Neuronal stem cell (in vitro differentiated cells): ENCODE measurements around the gene ATP6V0A1.

Source experiments
- DNase-seq: peaks from one replicate; pipeline ENCODE4 v3.0.0-alpha.2; 2013; ENCODE audit warnings: low spot score
- H2AFZ ChIP-seq: one replicate; pipeline ENCODE4 v1.6.1; 2013; ENCODE audit warnings: mild to moderate bottlenecking, low read length, inconsistent platforms
- H2AK5ac ChIP-seq: 2 replicates; pipeline ENCODE4 v1.6.1; 2013; ENCODE audit warnings: low read depth, mild to moderate bottlenecking, inconsistent platforms, low read length, moderate library complexity, mixed read lengths
- H2BK120ac ChIP-seq: 2 replicates; pipeline ENCODE4 v1.6.1; 2013; ENCODE audit warnings: low read depth, mild to moderate bottlenecking, inconsistent platforms, low read length, moderate library complexity, mixed read lengths
- H2BK12ac ChIP-seq: one replicate; pipeline ENCODE4 v1.6.1; 2013; ENCODE audit warnings: low read length, inconsistent platforms
- H2BK15ac ChIP-seq: 2 replicates; pipeline ENCODE4 v1.6.1; 2013; ENCODE audit warnings: mild to moderate bottlenecking, low read length, inconsistent platforms, mixed read lengths
- H2BK5ac ChIP-seq: one replicate; pipeline ENCODE4 v1.6.1; 2013; ENCODE audit warnings: inconsistent platforms, mild to moderate bottlenecking, low read length, moderate library complexity
- H3K14ac ChIP-seq: one replicate; pipeline ENCODE4 v1.6.1; 2013; ENCODE audit warnings: low read length, inconsistent platforms
- H3K18ac ChIP-seq: 2 replicates; pipeline ENCODE4 v1.6.1; 2013; ENCODE audit warnings: low read length, inconsistent platforms
- H3K23ac ChIP-seq: 2 replicates; pipeline ENCODE4 v1.6.1; 2013; ENCODE audit warnings: low read depth, mild to moderate bottlenecking, mixed read lengths, low read length, inconsistent platforms; ENCODE audit not compliant: poor library complexity
- H3K27ac ChIP-seq: replicated peaks from 3 replicates; pipeline ENCODE4 v1.5.1; 2013; ENCODE audit warnings: low read length, inconsistent platforms
- H3K27me3 ChIP-seq, 3 experiments: 2 replicates each; pipeline ENCODE4 v1.6.1; 2013; ENCODE audit warnings: low read length in 3 of 3, mild to moderate bottlenecking in 2 of 3, inconsistent platforms in 1 of 3, low read depth in 1 of 3, mixed read lengths in 1 of 3, moderate library complexity in 1 of 3; ENCODE audit not compliant: control insufficient read depth in 3 of 3, insufficient read depth in 3 of 3
- H3K36me3 ChIP-seq, 2 donors: replicated peaks in 1 of 2; 2 replicates each; pipeline ENCODE4 v1.6.1; 2013; ENCODE audit warnings: low read length in 2 of 2; ENCODE audit not compliant: control insufficient read depth in 2 of 2, insufficient read depth in 2 of 2
- H3K4ac ChIP-seq: 2 replicates; pipeline ENCODE4 v1.6.1; 2013; ENCODE audit warnings: inconsistent platforms, mild to moderate bottlenecking, low read length, moderate library complexity
- H3K4me1 ChIP-seq, 2 donors: 1 replicate in 1 of 2; 2 replicates in 1 of 2; pipeline ENCODE4 v1.6.1; 2013; ENCODE audit warnings: low read length in 2 of 2, low read depth in 1 of 2; ENCODE audit not compliant: control insufficient read depth in 2 of 2, insufficient read depth in 1 of 2
- H3K4me2 ChIP-seq: one replicate; pipeline ENCODE4 v1.6.1; 2013; ENCODE audit warnings: mild to moderate bottlenecking, low read length, inconsistent platforms; ENCODE audit not compliant: insufficient read depth, poor library complexity, severe bottlenecking
- H3K4me3 ChIP-seq, 2 donors: 2 replicates each; pipeline ENCODE4 v1.5.1; 2013; ENCODE audit warnings: low read length in 2 of 2, mild to moderate bottlenecking in 2 of 2, inconsistent platforms in 1 of 2, moderate library complexity in 1 of 2
- H3K79me1 ChIP-seq: one replicate; pipeline ENCODE4 v1.6.1; 2013; ENCODE audit warnings: low read depth, mild to moderate bottlenecking, inconsistent platforms, low read length, moderate library complexity
- H3K9ac ChIP-seq: one replicate; pipeline ENCODE4 v1.6.1; 2013; ENCODE audit warnings: mild to moderate bottlenecking, low read depth, low read length, inconsistent platforms; ENCODE audit not compliant: poor library complexity
- H3K9me3 ChIP-seq, 2 donors: replicated peaks in 1 of 2; 2 replicates each; pipeline versions ENCODE3 to v1.6.1; 2013; ENCODE audit warnings: low read length in 2 of 2, mild to moderate bottlenecking in 2 of 2, inconsistent platforms in 1 of 2, low read depth in 1 of 2, mixed read lengths in 1 of 2, moderate library complexity in 1 of 2; ENCODE audit not compliant: control insufficient read depth in 2 of 2, insufficient read depth in 1 of 2
- H4K8ac ChIP-seq: one replicate; pipeline ENCODE4 v1.6.1; 2013; ENCODE audit warnings: low read depth, mild to moderate bottlenecking, inconsistent platforms, low read length, moderate library complexity
- H4K91ac ChIP-seq: one replicate; pipeline ENCODE4 v1.6.1; 2013; ENCODE audit warnings: low read length, low read depth, mild to moderate bottlenecking, inconsistent platforms; ENCODE audit not compliant: poor library complexity
- WGBS, 2 donors: extraction: QIAGEN DNeasy Blood & Tissue Kit; methylation state at CpG; one replicate each; pipeline ENCODE4 v1.1.7; 2013; ENCODE audit warnings: missing lambda C conversion rate in 2 of 2, mixed read lengths in 1 of 2; ENCODE audit not compliant: insufficient read length in 2 of 2, insufficient replicate concordance in 1 of 2; ENCODE audit errors: extremely low coverage in 2 of 2; 5-methylcytosine and 5-hydroxymethylcytosine counted together

Gene ATP6V0A1

DNA sequence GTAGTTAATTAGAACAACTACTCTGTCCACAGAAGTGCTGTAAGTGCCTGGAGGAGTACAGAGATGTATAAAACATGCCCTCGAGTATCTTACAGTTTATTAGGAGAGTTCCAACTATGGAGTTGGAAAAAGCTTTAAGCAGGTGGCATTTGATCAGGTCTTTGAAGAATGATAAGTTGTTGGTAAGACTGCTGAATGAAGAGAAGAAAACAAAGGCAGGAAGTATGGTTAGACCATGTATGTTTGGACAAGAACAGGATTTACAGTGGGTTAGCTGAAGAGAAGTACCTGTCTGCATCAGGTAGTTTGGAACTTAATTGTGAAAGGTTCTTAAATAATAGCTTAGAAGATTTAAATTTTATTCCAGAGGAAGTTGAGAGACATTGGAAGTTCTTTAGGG lies 29.4 kb downstream of the ATP6V0A1 start:
- Histone ChIP-seq H3K9me3 (peaks cover 0 to 2% of the 10 kb centered on the region in 2 donors), H3K9ac (no peak overlapping the region), H3K27me3 (no peaks in the 10 kb centered on the region), H3K4me1 (no peaks in the 10 kb centered on the region), H3K79me1 (no peaks in the 10 kb centered on the region), H2BK120ac (no peak overlapping the region), H2AFZ (no peak overlapping the region), H4K8ac (no peak overlapping the region), H2AK5ac (no peak overlapping the region), H3K14ac (no peak overlapping the region), H4K91ac (no peak overlapping the region), H3K4ac (no peak overlapping the region), H3K27ac (no peak overlapping the region), H2BK5ac (no peak overlapping the region), H3K18ac (no peak overlapping the region), H3K23ac (no peak overlapping the region), H3K36me3 (peaks cover 32 to 88% of the 10 kb centered on the region in 2 donors), H3K4me2 (no peak overlapping the region), H2BK12ac (no peak overlapping the region), H2BK15ac (no peak overlapping the region), H3K4me3 (no peak overlapping the region)
- no peak for DNase-seq
- WGBS, 2 donors = no CpG with 5 or more reads among the region's 1 CpG

GRCh38 chr17:42493319-42493718 lies 34.6 kb downstream of the ATP6V0A1 start:
- no peaks in the 10 kb centered on the region for H3K4me1 ChIP-seq
- no peak overlapping the region for H2BK5ac ChIP-seq
- no peak overlapping the region for H3K4ac ChIP-seq
- no peak overlapping the region for H3K18ac ChIP-seq
- no peaks in the 10 kb centered on the region for H3K27me3 ChIP-seq
- no peak overlapping the region for H3K27ac ChIP-seq
- no peak overlapping the region for H2AFZ ChIP-seq
- WGBS, 2 donors = no CpG with 5 or more reads among the region's 3 CpGs
- H3K9me3 ChIP-seq = no peaks in the 10 kb centered on the region
- no peak overlapping the region for H4K91ac ChIP-seq
- no peak overlapping the region for H4K8ac ChIP-seq
- H2BK12ac ChIP-seq = no peak overlapping the region
- H3K14ac ChIP-seq = no peak overlapping the region
- H2BK120ac ChIP-seq = no peak overlapping the region
- no peak overlapping the region for H3K9ac ChIP-seq
- H2AK5ac ChIP-seq = no peak overlapping the region
- H3K23ac ChIP-seq = no peak overlapping the region
- no peak overlapping the region for H2BK15ac ChIP-seq
- no peak overlapping the region for H3K4me2 ChIP-seq
- H3K36me3 ChIP-seq = peaks cover 20 to 91% of the 10 kb centered on the region in 2 donors
- no peak overlapping the region for H3K4me3 ChIP-seq
- no peaks in the 10 kb centered on the region for H3K79me1 ChIP-seq
- no peak for DNase-seq

GRCh38 chr17:42494673-42495072 lies 36.0 kb downstream of the ATP6V0A1 start:
- no peak overlapping the region for H3K4me2 ChIP-seq
- no peak overlapping the region for H3K27ac ChIP-seq
- H2BK120ac ChIP-seq = no peak overlapping the region
- no peak overlapping the region for H2AK5ac ChIP-seq
- no peak for DNase-seq
- H3K9ac ChIP-seq = no peak overlapping the region
- no peak overlapping the region for H2AFZ ChIP-seq
- no peaks in the 10 kb centered on the region for H3K27me3 ChIP-seq
- no peak overlapping the region for H3K14ac ChIP-seq
- no peak overlapping the region for H3K4ac ChIP-seq
- H2BK12ac ChIP-seq = no peak overlapping the region
- H3K36me3 ChIP-seq = peaks cover 14 to 92% of the 10 kb centered on the region in 2 donors
- WGBS, 2 donors = no CpG with 5 or more reads among the region's 4 CpGs
- H4K91ac ChIP-seq = no peak overlapping the region
- no peak overlapping the region for H3K4me3 ChIP-seq
- H3K79me1 ChIP-seq = no peaks in the 10 kb centered on the region
- H3K4me1 ChIP-seq = no peaks in the 10 kb centered on the region
- H2BK5ac ChIP-seq = no peak overlapping the region
- no peak overlapping the region for H2BK15ac ChIP-seq
- no peak overlapping the region for H3K23ac ChIP-seq
- no peak overlapping the region for H3K18ac ChIP-seq
- no peak overlapping the region for H4K8ac ChIP-seq
- H3K9me3 ChIP-seq = no peaks in the 10 kb centered on the region

DNA sequence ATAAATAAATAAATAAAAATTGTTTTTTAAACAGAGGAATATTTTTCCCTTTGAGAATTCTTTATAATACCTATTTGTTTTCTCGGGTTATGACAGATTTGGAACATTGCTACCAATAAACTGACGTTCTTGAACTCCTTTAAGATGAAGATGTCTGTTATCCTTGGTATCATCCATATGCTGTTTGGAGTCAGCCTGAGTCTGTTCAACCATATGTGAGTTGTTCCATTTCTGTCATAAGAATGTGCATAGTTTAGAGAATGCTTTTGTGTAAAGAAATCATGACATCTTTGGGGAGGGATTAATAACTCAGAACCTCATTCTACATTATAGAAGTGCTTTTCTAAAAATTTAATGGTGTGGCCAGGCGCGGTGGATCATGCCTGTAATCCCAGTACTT lies 40.1 kb downstream of the ATP6V0A1 start:
- no peaks in the 10 kb centered on the region for H3K79me1 ChIP-seq
- H3K4me2 ChIP-seq = no peak overlapping the region
- no peaks in the 10 kb centered on the region for H3K27me3 ChIP-seq
- no CpG with 5 or more reads among the region's 4 CpGs for WGBS, 2 donors
- H4K91ac ChIP-seq = no peak overlapping the region
- DNase-seq = no peak
- no peak overlapping the region for H3K23ac ChIP-seq
- no peak overlapping the region for H4K8ac ChIP-seq
- no peak overlapping the region for H3K4me3 ChIP-seq
- H2BK15ac ChIP-seq = no peak overlapping the region
- no peak overlapping the region for H3K9ac ChIP-seq
- peaks cover 13 to 96% of the 10 kb centered on the region in 2 donors for H3K36me3 ChIP-seq
- H3K4me1 ChIP-seq = no peaks in the 10 kb centered on the region
- no peaks in the 10 kb centered on the region for H3K9me3 ChIP-seq
- H2BK5ac ChIP-seq = no peak overlapping the region
- H3K18ac ChIP-seq = no peak overlapping the region
- no peak overlapping the region for H2BK12ac ChIP-seq
- H3K27ac ChIP-seq = no peak overlapping the region
- no peak overlapping the region for H2BK120ac ChIP-seq
- H2AFZ ChIP-seq = no peak overlapping the region
- H3K4ac ChIP-seq = no peak overlapping the region
- H3K14ac ChIP-seq = no peak overlapping the region
- H2AK5ac ChIP-seq = no peak overlapping the region
